Retinal pigment epithelial cell (primary cell): Measurements from ENCODE around the gene HLA-DQA2.
"Not testable (repeated sequence)": the region's sequence is repeated elsewhere in the genome, so short reads cannot be mapped to it uniquely, and the experiment has no call there.

Source experiments
- DNase-seq: peaks from one replicate; pipeline ENCODE4 v3.0.0-alpha.2; 2010; ENCODE audit warnings: low read depth
- H3K4me3 ChIP-seq: 2 replicates; pipeline ENCODE4 v1.5.1; 2011; ENCODE audit warnings: mild to moderate bottlenecking, low read length, control low read depth, moderate library complexity
- TF ChIP-seq, protein P1 (sequence below): conservative IDR thresholded peaks from 2 replicates; pipeline ENCODE4 v1.5.1; 2011; ENCODE audit warnings: low read depth, low read length, control low read depth, inconsistent platforms

The HLA-DQA2 gene

DNA sequence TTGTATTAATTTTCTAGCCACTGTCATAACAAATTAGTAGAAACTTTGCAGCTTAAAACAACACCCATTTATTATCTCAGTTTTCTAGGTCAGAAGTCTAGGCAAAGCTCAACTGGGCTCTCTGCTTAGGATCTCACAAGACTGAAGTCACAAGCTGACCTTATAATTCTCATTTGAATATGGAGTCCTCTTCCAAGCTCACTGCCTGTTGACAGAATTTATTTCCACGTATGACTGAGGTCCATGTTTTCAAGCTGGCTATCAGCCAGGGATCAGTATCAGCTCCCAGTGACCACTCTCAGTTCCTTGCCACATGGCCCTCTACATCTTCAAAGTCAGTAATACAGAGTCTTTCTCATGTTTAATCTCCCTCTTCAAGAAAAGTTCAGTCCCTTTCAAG lies 33.9 kb downstream of the HLA-DQA2 start:
- H3K4me3 ChIP-seq: no peak overlapping the region
- DNase-seq: no peak
- TF ChIP-seq, protein P1, sequence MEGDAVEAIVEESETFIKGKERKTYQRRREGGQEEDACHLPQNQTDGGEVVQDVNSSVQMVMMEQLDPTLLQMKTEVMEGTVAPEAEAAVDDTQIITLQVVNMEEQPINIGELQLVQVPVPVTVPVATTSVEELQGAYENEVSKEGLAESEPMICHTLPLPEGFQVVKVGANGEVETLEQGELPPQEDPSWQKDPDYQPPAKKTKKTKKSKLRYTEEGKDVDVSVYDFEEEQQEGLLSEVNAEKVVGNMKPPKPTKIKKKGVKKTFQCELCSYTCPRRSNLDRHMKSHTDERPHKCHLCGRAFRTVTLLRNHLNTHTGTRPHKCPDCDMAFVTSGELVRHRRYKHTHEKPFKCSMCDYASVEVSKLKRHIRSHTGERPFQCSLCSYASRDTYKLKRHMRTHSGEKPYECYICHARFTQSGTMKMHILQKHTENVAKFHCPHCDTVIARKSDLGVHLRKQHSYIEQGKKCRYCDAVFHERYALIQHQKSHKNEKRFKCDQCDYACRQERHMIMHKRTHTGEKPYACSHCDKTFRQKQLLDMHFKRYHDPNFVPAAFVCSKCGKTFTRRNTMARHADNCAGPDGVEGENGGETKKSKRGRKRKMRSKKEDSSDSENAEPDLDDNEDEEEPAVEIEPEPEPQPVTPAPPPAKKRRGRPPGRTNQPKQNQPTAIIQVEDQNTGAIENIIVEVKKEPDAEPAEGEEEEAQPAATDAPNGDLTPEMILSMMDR: no peak

DNA sequence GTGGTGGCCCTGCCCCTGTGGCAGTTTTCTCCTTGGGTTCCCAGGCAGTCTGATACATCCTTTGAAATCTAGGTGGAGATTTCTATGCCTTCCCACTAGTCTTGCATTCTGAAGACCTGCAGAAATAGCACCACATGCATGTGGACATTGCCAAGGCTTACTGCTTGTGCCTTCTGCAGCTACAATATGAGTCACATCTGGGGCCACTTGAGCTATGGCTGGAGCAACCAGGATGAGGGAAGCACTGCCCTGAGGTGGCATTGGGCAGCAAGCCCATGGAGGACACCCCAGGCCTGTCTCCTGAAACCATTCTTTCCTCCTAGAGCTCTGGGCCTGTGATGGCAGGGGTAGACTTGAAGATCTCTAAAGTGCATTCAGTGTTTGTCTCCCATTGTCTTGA lies 37.8 kb downstream of the HLA-DQA2 start:
- H3K4me3 ChIP-seq: no peak overlapping the region
- no peak for DNase-seq
- TF ChIP-seq, protein P1: no peak

DNA sequence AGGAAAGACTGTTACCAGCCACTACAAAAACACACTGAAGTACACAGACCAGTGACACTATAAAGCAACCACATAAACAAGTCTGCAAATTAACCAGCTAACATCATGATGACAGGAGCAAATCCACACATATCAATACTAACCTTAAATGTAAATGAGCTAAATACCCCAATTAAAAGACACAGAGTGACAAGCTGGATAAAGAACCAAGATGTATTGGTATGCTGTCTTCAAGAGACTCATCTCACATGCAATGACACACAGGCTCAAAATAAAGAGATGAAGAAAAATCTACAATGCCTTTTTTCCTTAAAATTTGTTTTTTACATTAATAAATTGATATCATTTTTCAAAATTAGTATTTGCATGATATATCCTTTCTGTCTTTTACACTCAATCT lies 41.7 kb downstream of the HLA-DQA2 start:
- H3K4me3 ChIP-seq, DNase-seq: not testable (repeated sequence)

DNA sequence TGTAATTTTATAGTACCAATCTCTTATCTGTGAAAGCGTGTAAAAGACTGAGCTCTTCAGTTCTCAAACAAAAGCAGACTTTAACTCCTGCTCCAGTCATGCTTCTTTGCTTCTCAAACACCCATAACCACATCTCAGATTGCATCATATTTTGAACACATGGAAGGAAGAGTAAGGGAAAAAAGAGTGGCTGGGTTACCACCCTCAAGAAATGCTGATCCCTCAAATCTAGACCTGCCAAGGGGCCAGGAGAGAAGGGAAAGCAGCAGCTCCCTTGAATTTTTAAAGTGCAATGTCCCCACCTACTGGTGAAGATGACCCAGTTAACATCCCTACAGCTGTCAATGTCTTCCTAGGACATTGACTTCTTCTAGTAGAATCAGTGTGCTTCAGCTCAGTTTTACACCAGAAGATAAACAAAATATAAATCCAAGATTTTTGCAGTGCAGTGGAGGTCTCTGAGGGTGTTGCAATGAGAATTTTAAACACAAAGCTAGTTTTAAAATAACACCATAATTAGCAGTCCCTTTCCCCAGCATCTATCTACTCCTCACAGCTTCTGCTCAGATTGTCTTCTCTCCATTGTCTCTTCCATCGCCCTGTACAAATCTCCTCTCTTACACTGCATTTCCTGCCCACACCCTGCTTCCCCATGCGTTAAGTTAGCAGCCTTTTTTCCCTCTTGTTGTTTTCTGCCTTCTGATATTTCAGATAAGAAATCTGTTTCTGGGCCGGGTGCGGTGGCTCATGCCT lies 44.8 kb downstream of the HLA-DQA2 start:
- DNase-seq: peak; percentile 9
- TF ChIP-seq, protein P1: peak; percentile 62

DNA sequence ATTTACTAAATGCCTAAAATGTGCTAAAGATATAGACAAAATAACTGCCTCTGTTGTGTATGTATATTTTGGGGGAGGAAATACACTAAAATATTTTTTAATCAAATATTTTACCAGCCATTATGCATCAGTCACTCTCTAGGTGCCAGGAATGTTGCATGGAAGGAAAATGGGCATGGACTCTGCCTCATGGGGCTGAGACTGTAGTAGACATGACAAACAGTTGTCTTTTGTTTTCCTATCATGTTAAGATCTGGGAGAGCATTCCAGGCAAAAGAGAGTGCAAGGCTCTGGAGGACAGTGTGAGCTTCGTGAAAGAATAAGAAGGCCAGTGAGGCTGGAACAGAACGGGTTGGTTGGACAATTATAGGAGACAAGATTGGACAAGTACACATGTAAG lies 49.1 kb downstream of the HLA-DQA2 start:
- no peak overlapping the region for H3K4me3 ChIP-seq
- TF ChIP-seq, protein P1: no peak
- DNase-seq: no peak

More for the DNA sequence above, 44.8 kb downstream of the HLA-DQA2 start:
- no peak overlapping the region for H3K4me3 ChIP-seq

- no peak overlapping the region for H3K4me3 ChIP-seq
- TF ChIP-seq, protein P1: no peak
- DNase-seq: no peak
Measured at GRCh38 chr6:32792901-32793435, 51.8 kb downstream of the HLA-DQA2 start.

- no peak for DNase-seq
- TF ChIP-seq, protein P1: no peak
- no peak overlapping the region for H3K4me3 ChIP-seq
Measured at GRCh38 chr6:32794510-32794909, 53.3 kb downstream of the HLA-DQA2 start.
